ENCODE measurements around the gene LGR6.

LGR6 gene

GRCh38 chr1:202241376-202242079 is 47.9 kb downstream of the LGR6 start:
- no peaks in the 10 kb centered on the region for H3K36me3 ChIP-seq (ENCODE audit: control insufficient read depth in 1 of 2, insufficient read depth in 2 of 2, low read length in 2 of 2)
- no peak overlapping the region for H3K18ac ChIP-seq (ENCODE audit: low read length)
- no peak overlapping the region for H4K91ac ChIP-seq (ENCODE audit: low read depth, low read length)
- H3K27ac ChIP-seq (ENCODE audit: low read depth, low read length): no peak overlapping the region
- H3K9ac ChIP-seq (ENCODE audit: low read length): no peak overlapping the region
- H3K4me1 ChIP-seq (ENCODE audit: control insufficient read depth in 1 of 2, insufficient read depth in 2 of 2, low read length in 2 of 2): peaks cover 6 to 10% of the 10 kb centered on the region in 2 experiments
- H4K8ac ChIP-seq (ENCODE audit: low read depth, low read length): no peak overlapping the region
- H3K4me2 ChIP-seq (ENCODE audit: low read length): no peak overlapping the region
- no peak overlapping the region for H2BK12ac ChIP-seq (ENCODE audit: low read length)
- H3K9me3 ChIP-seq (ENCODE audit: insufficient read depth, low read depth, low read length): peaks cover 2% of the 10 kb centered on the region
- no peak for DNase-seq
- no peaks in the 10 kb centered on the region for H3K27me3 ChIP-seq (ENCODE audit: insufficient read depth, low read length)
- H2AFZ ChIP-seq (ENCODE audit: insufficient read depth, low read length, poor library complexity): no peak overlapping the region
- H3K79me2 ChIP-seq (ENCODE audit: control insufficient read depth, insufficient read depth, low read length, poor library complexity): no peaks in the 10 kb centered on the region
- no peak overlapping the region for H3K4me3 ChIP-seq (ENCODE audit: low read depth, low read length)
- WGBS (ENCODE audit: extremely low coverage, insufficient coverage, insufficient read length): no CpG with 5 or more reads among the region's 6 CpGs
- H2BK120ac ChIP-seq (ENCODE audit: insufficient read depth, low read length, poor library complexity): no peak overlapping the region
- H4K12ac ChIP-seq (ENCODE audit: low read depth, low read length): no peak overlapping the region
- H3K14ac ChIP-seq (ENCODE audit: low read length): no peak overlapping the region
- no peak overlapping the region for H2AK5ac ChIP-seq (ENCODE audit: low read length)
- H3K79me1 ChIP-seq (ENCODE audit: low read length): peaks cover 7% of the 10 kb centered on the region
- no peak overlapping the region for H2BK5ac ChIP-seq (ENCODE audit: low read depth, low read length, poor library complexity)
- H3K4ac ChIP-seq (ENCODE audit: low read depth, low read length): no peak overlapping the region
- H3K23ac ChIP-seq (ENCODE audit: low read length): no peak overlapping the region

- no peak overlapping the region for H3K4me3 ChIP-seq (ENCODE audit: low read depth, low read length)
- H3K79me1 ChIP-seq (ENCODE audit: low read length): peaks cover 2% of the 10 kb centered on the region
- H3K9me3 ChIP-seq (ENCODE audit: insufficient read depth, low read depth, low read length): peaks cover 2% of the 10 kb centered on the region
- no peak overlapping the region for H2BK5ac ChIP-seq (ENCODE audit: low read depth, low read length, poor library complexity)
- H3K79me2 ChIP-seq (ENCODE audit: control insufficient read depth, insufficient read depth, low read length, poor library complexity): no peaks in the 10 kb centered on the region
- H2AFZ ChIP-seq (ENCODE audit: insufficient read depth, low read length, poor library complexity): no peak overlapping the region
- no peaks in the 10 kb centered on the region for H3K36me3 ChIP-seq (ENCODE audit: control insufficient read depth in 1 of 2, insufficient read depth in 2 of 2, low read length in 2 of 2)
- no peak overlapping the region for H3K4ac ChIP-seq (ENCODE audit: low read depth, low read length)
- H3K27ac ChIP-seq (ENCODE audit: low read depth, low read length): no peak overlapping the region
- H3K4me2 ChIP-seq (ENCODE audit: low read length): no peak overlapping the region
- no peak overlapping the region for H3K23ac ChIP-seq (ENCODE audit: low read length)
- no peak overlapping the region for H3K9ac ChIP-seq (ENCODE audit: low read length)
- H4K91ac ChIP-seq (ENCODE audit: low read depth, low read length): no peak overlapping the region
- no peaks in the 10 kb centered on the region for H3K27me3 ChIP-seq (ENCODE audit: insufficient read depth, low read length)
- no peak overlapping the region for H2BK12ac ChIP-seq (ENCODE audit: low read length)
- no peak overlapping the region for H4K8ac ChIP-seq (ENCODE audit: low read depth, low read length)
- no peak overlapping the region for H4K12ac ChIP-seq (ENCODE audit: low read depth, low read length)
- WGBS (ENCODE audit: extremely low coverage, insufficient coverage, insufficient read length): no CpG with 5 or more reads among the region's 2 CpGs
- no peak overlapping the region for H2AK5ac ChIP-seq (ENCODE audit: low read length)
- no peak overlapping the region for H3K18ac ChIP-seq (ENCODE audit: low read length)
- no peak overlapping the region for H2BK120ac ChIP-seq (ENCODE audit: insufficient read depth, low read length, poor library complexity)
- no peak for DNase-seq
- H3K4me1 ChIP-seq (ENCODE audit: control insufficient read depth in 1 of 2, insufficient read depth in 2 of 2, low read length in 2 of 2): peaks cover 1 to 5% of the 10 kb centered on the region in 2 experiments
- H3K14ac ChIP-seq (ENCODE audit: low read length): no peak overlapping the region
Observed at GRCh38 chr1:202242080-202242419, 48.5 kb downstream of the LGR6 start.

DNA sequence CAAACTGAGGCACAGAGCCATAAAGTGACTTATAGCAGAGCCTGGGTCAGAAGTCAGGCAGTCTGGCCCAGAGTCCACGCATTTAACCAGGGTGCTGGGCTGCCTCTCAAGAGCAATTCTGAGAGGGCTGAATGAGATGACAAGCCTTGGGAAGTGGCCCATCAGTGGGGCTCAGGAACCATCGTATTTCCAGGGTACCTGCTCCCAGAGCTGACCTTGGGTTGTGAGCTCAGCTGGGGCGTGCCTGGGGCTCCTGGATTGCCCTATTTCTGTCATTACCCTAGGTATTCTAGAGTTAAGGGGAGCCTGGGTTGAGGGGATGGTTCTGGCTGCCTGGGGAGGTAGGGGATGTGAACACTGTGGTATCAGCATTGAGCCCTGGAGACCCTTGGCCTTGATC is 49.4 kb downstream of the LGR6 start:
- H3K9me3 ChIP-seq (ENCODE audit: insufficient read depth, low read depth, low read length): peaks cover 2% of the 10 kb centered on the region
- no peak overlapping the region for H4K91ac ChIP-seq (ENCODE audit: low read depth, low read length)
- H2BK5ac ChIP-seq (ENCODE audit: low read depth, low read length, poor library complexity): no peak overlapping the region
- H3K14ac ChIP-seq (ENCODE audit: low read length): no peak overlapping the region
- no peak overlapping the region for H4K12ac ChIP-seq (ENCODE audit: low read depth, low read length)
- H3K18ac ChIP-seq (ENCODE audit: low read length): no peak overlapping the region
- no peak overlapping the region for H2AFZ ChIP-seq (ENCODE audit: insufficient read depth, low read length, poor library complexity)
- H3K4me2 ChIP-seq (ENCODE audit: low read length): no peak overlapping the region
- no peak for DNase-seq
- WGBS (ENCODE audit: extremely low coverage, insufficient coverage, insufficient read length): no CpG with 5 or more reads among the region's 3 CpGs
- no peaks in the 10 kb centered on the region for H3K79me1 ChIP-seq (ENCODE audit: low read length)
- no peak overlapping the region for H3K27ac ChIP-seq (ENCODE audit: low read depth, low read length)
- no peak overlapping the region for H3K4ac ChIP-seq (ENCODE audit: low read depth, low read length)
- no peak overlapping the region for H3K4me3 ChIP-seq (ENCODE audit: low read depth, low read length)
- H4K8ac ChIP-seq (ENCODE audit: low read depth, low read length): no peak overlapping the region
- no peaks in the 10 kb centered on the region for H3K4me1 ChIP-seq (ENCODE audit: control insufficient read depth in 1 of 2, insufficient read depth in 2 of 2, low read length in 2 of 2)
- no peaks in the 10 kb centered on the region for H3K36me3 ChIP-seq (ENCODE audit: control insufficient read depth in 1 of 2, insufficient read depth in 2 of 2, low read length in 2 of 2)
- H2BK12ac ChIP-seq (ENCODE audit: low read length): no peak overlapping the region
- no peak overlapping the region for H3K23ac ChIP-seq (ENCODE audit: low read length)
- no peaks in the 10 kb centered on the region for H3K79me2 ChIP-seq (ENCODE audit: control insufficient read depth, insufficient read depth, low read length, poor library complexity)
- H2BK120ac ChIP-seq (ENCODE audit: insufficient read depth, low read length, poor library complexity): no peak overlapping the region
- H3K9ac ChIP-seq (ENCODE audit: low read length): no peak overlapping the region
- H2AK5ac ChIP-seq (ENCODE audit: low read length): no peak overlapping the region
- no peaks in the 10 kb centered on the region for H3K27me3 ChIP-seq (ENCODE audit: insufficient read depth, low read length)

- H3K23ac ChIP-seq (ENCODE audit: low read length): no peak overlapping the region
- H3K4me3 ChIP-seq (ENCODE audit: low read depth, low read length): no peak overlapping the region
- no peak for DNase-seq
- WGBS (ENCODE audit: extremely low coverage, insufficient coverage, insufficient read length): no CpG with 5 or more reads among the region's 9 CpGs
- H3K27me3 ChIP-seq (ENCODE audit: insufficient read depth, low read length): no peaks in the 10 kb centered on the region
- H3K4me1 ChIP-seq (ENCODE audit: control insufficient read depth in 1 of 2, insufficient read depth in 2 of 2, low read length in 2 of 2): no peaks in the 10 kb centered on the region
- no peaks in the 10 kb centered on the region for H3K79me1 ChIP-seq (ENCODE audit: low read length)
- H3K79me2 ChIP-seq (ENCODE audit: control insufficient read depth, insufficient read depth, low read length, poor library complexity): no peaks in the 10 kb centered on the region
- H3K9me3 ChIP-seq (ENCODE audit: insufficient read depth, low read depth, low read length): peaks cover 2% of the 10 kb centered on the region
- no peak overlapping the region for H2BK120ac ChIP-seq (ENCODE audit: insufficient read depth, low read length, poor library complexity)
- H4K12ac ChIP-seq (ENCODE audit: low read depth, low read length): no peak overlapping the region
- no peak overlapping the region for H2AFZ ChIP-seq (ENCODE audit: insufficient read depth, low read length, poor library complexity)
- H4K91ac ChIP-seq (ENCODE audit: low read depth, low read length): no peak overlapping the region
- no peak overlapping the region for H2BK12ac ChIP-seq (ENCODE audit: low read length)
- no peak overlapping the region for H3K18ac ChIP-seq (ENCODE audit: low read length)
- H2AK5ac ChIP-seq (ENCODE audit: low read length): no peak overlapping the region
- no peaks in the 10 kb centered on the region for H3K36me3 ChIP-seq (ENCODE audit: control insufficient read depth in 1 of 2, insufficient read depth in 2 of 2, low read length in 2 of 2)
- no peak overlapping the region for H4K8ac ChIP-seq (ENCODE audit: low read depth, low read length)
- no peak overlapping the region for H3K4ac ChIP-seq (ENCODE audit: low read depth, low read length)
- no peak overlapping the region for H3K4me2 ChIP-seq (ENCODE audit: low read length)
- H2BK5ac ChIP-seq (ENCODE audit: low read depth, low read length, poor library complexity): no peak overlapping the region
- no peak overlapping the region for H3K14ac ChIP-seq (ENCODE audit: low read length)
- H3K27ac ChIP-seq (ENCODE audit: low read depth, low read length): no peak overlapping the region
- H3K9ac ChIP-seq (ENCODE audit: low read length): no peak overlapping the region
Observed at GRCh38 chr1:202244841-202245261, 51.3 kb downstream of the LGR6 start.

Data from trophoblast cell (in vitro differentiated cells and primary cell).